ENCODE results near the gene CAPRIN1.
A peak's percentile ranks its signal among the peaks of the same experiment; 100 is the strongest.
"Not testable (repeated sequence)": the region's sequence is repeated elsewhere in the genome, so short reads cannot be mapped to it uniquely, and the experiment has no call there.

Gene CAPRIN1

GRCh38 chr11:34086554-34087283 is 35.2 kb downstream of the CAPRIN1 start:
- no peak for DNase-seq

GRCh38 chr11:34091825-34092224 is 40.3 kb downstream of the CAPRIN1 start:
- no peak for DNase-seq

GRCh38 chr11:34094900-34095299 is 43.4 kb downstream of the CAPRIN1 start:
- DNase-seq = not testable (repeated sequence)

- no peak for DNase-seq
These were observed 47.3 kb downstream of the CAPRIN1 start for GRCh38 chr11:34098813-34099212.

GRCh38 chr11:34104680-34105078 is 53.1 kb downstream of the CAPRIN1 start:
- no peak for DNase-seq

GRCh38 chr11:34105079-34105956 is 53.8 kb downstream of the CAPRIN1 start, which contains the start of gene NAT10:
Gene NAT10 (plus strand): TSS chr11:34105629. CDS start chr11:34108226, 2,597 bp downstream.
- DNase-seq = peak; percentile 100

- no peak for DNase-seq
These were observed 54.5 kb downstream of the CAPRIN1 start for GRCh38 chr11:34105957-34106504.

GRCh38 chr11:34111722-34112270 is 60.3 kb downstream of the CAPRIN1 start:
- DNase-seq = no peak

GRCh38 chr11:34114014-34114413 is 62.5 kb downstream of the CAPRIN1 start:
- DNase-seq = no peak

- DNase-seq = no peak
These were observed 62.9 kb downstream of the CAPRIN1 start for GRCh38 chr11:34114471-34114870.

GRCh38 chr11:34120651-34121050 is 69.1 kb downstream of the CAPRIN1 start:
- peak; percentile 67 for DNase-seq

- DNase-seq = no peak
These were observed 73.5 kb downstream of the CAPRIN1 start for GRCh38 chr11:34124885-34125668.

GRCh38 chr11:34126959-34127848 is 75.7 kb downstream of the CAPRIN1 start:
- no peak for DNase-seq

- no peak for DNase-seq
These were observed 77.3 kb downstream of the CAPRIN1 start for GRCh38 chr11:34128824-34129223.

GRCh38 chr11:34132261-34132965 is 80.9 kb downstream of the CAPRIN1 start:
- no peak for DNase-seq

- no peak for DNase-seq
These were observed 83.2 kb downstream of the CAPRIN1 start for GRCh38 chr11:34134765-34135164.

- no peak for DNase-seq
These were observed 83.9 kb downstream of the CAPRIN1 start for GRCh38 chr11:34135439-34135838.

GRCh38 chr11:34136420-34136819 is 84.9 kb downstream of the CAPRIN1 start:
- DNase-seq = no peak

- DNase-seq = no peak
These were observed 87.8 kb downstream of the CAPRIN1 start for GRCh38 chr11:34139346-34139745.

- DNase-seq = no peak
These were observed 88.6 kb downstream of the CAPRIN1 start for GRCh38 chr11:34140149-34140548.

GRCh38 chr11:34143048-34143447 is 91.5 kb downstream of the CAPRIN1 start:
- no peak for DNase-seq
